Activated B cell treated with CpG ODN at 0.5 μM for 24 hours (primary cell): Measurements from ENCODE around the gene MCRIP1. TPM values are rescaled to one million over a fixed set of nuclear protein-coding genes. Genes with fewer than 3 reads are reported as not detected.

ENCODE experiments used
- ATAC-seq: fragments of 200-7000 bp; cut with Tn5 transposase; one replicate; pipeline ENCODE4 v1.10.0; 2021; ENCODE audit warnings: low read depth, mild to moderate bottlenecking, moderate library complexity
- CTCF ChIA-PET: fragments of 350-600 bp; sonication (Branson Sonifier 250); formaldehyde crosslinking; loops from one replicate; lab custom pipeline; 2021; ENCODE audit warnings: antibody characterized with exemption; lab: Charles Lee
- POLR2A ChIA-PET: fragments of 350-600 bp; sonication (Branson Sonifier 250); formaldehyde crosslinking; loops from one replicate; lab custom pipeline; 2021; ENCODE audit warnings: antibody characterized with exemption; lab: Charles Lee
- DNase-seq: peaks from one replicate; pipeline ENCODE4 v3.0.0; 2022
- H3K27ac Mint-ChIP-seq: one replicate; pipeline ENCODE4 v1.8.0; 2020; ENCODE audit warnings: mixed read lengths
- H3K27me3 Mint-ChIP-seq: one replicate; pipeline ENCODE4 v1.8.0; 2021; ENCODE audit warnings: mixed read lengths
- H3K36me3 Mint-ChIP-seq: one replicate; pipeline ENCODE4 v1.8.0; 2021; ENCODE audit warnings: low read depth, mixed read lengths
- H3K4me1 Mint-ChIP-seq: one replicate; pipeline ENCODE4 v1.8.0; 2021; ENCODE audit warnings: mixed read lengths
- H3K4me3 Mint-ChIP-seq: one replicate; pipeline ENCODE4 v1.8.0; 2020; ENCODE audit warnings: mild to moderate bottlenecking, mixed read lengths
- H3K9me3 Mint-ChIP-seq: one replicate; pipeline ENCODE4 v1.8.0; 2020; ENCODE audit warnings: mixed read lengths
- CTCF ChIP-seq: fragments of 200-600 bp; IDR thresholded peaks from one replicate; pipeline ENCODE4 v1.8.0; 2022; ENCODE audit warnings: antibody characterized with exemption, mild to moderate bottlenecking
- intact Hi-C: fragments of 100-400 bp; cut with micrococcal nuclease; formaldehyde crosslinking; loops from one replicate; pipeline ENCODE4 v1.15.1; 2024
- total RNA-seq: library from RNA; stranded (reverse); gene quantifications from 2 replicates; pipeline ENCODE4 v1.2.3, GENCODE V29; 2022

MCRIP1 gene
- total RNA-seq, 1 donor from 2014 or later = 75.0 TPM

GRCh38 chr17:81863123-81863675 is 30.1 kb upstream of the MCRIP1 start:
- ChIA-PET POLR2A (interaction anchor here (0.6 kb wide), 1 partner anchor 115 kb away, joined by 3 read pairs; no protein-coding TSS in a partner anchor), CTCF (no interaction called here)
- H3K27me3 Mint-ChIP-seq = no peaks in the 10 kb centered on the region
- H3K9me3 Mint-ChIP-seq = no peaks in the 10 kb centered on the region
- peak overlapping the region; percentile 19 for H3K4me3 Mint-ChIP-seq
- DNase-seq = no peak
- H3K4me1 Mint-ChIP-seq = peaks cover 38% of the 10 kb centered on the region
- H3K27ac Mint-ChIP-seq = no peak overlapping the region
- H3K36me3 Mint-ChIP-seq = peaks cover 33% of the 10 kb centered on the region
- intact Hi-C loops = loop anchor here (10.0 kb wide), 1 partner anchor 348 kb away; the partner anchor contains the start of gene ACTG1
- TF ChIP-seq CTCF = no peak
- no peak for ATAC-seq

DNA sequence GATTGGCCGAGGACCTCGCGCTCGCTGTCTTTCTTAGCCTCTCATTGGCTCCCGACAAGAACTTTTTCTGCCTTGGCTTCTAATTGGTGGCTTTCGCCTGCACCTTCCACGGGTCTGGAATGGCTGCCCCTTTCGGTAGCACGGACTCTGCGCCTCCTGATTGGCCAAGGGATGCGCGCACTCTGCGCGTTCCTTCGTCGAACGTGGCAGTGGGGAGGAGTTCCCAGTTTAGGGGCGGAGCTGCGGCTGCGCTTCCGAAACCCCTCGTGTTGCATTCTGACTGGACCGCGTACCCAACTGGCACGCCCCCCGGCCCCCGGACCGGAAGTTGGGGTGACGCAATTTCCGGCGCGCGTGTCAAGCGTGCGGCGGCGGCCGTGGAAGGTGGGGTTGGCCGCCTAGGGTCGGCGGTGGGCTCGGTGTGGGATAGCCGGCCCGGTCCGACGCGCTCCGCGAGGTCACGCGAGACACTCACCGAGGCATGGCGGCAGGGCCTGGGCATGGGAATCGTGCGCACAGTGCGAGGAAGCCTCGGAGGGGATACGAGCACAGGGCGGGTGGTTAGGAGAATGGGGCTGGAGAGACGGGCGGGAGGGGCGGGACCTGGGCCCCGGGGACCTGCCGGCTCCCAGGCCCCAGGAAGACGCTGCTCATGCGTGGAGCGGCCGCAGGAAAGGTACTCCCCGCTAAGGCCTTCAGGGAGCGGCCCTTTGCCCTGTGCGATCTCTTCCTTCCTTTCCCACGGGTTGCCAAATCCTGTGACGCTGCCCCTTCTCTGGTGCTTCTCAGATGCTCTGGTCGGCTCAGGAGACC is 27.9 kb upstream of the MCRIP1 start:
- peaks cover 33% of the 10 kb centered on the region for H3K36me3 Mint-ChIP-seq
- H3K27ac Mint-ChIP-seq = peak overlapping the region; percentile 94
- TF ChIP-seq CTCF = no peak
- H3K4me1 Mint-ChIP-seq = peaks cover 30% of the 10 kb centered on the region
- no peaks in the 10 kb centered on the region for H3K27me3 Mint-ChIP-seq
- ATAC-seq (peak; percentile 90), DNase-seq (peak; percentile 100)
- CTCF ChIA-PET = no interaction called here
- no peaks in the 10 kb centered on the region for H3K9me3 Mint-ChIP-seq
- POLR2A ChIA-PET = interaction anchor here (0.6 to 3.9 kb wide), 19 partner anchors 10 to 1596 kb away, joined by 3 to 77 read pairs (median 5); partner anchors contain the start of genes ACTG1, ALYREF, ANAPC11 and ARHGDIA
- intact Hi-C loops = loop anchor here (1.0 to 10.0 kb wide), 14 partner anchors 10 to 346 kb away; partner anchors contain the start of genes ACTG1, ALYREF, ANAPC11 and ARHGDIA
- H3K4me3 Mint-ChIP-seq = peak overlapping the region; percentile 89

GRCh38 chr17:81859906-81860755 is 27.0 kb upstream of the MCRIP1 start, which contains the start of gene P4HB:
Gene P4HB, minus strand, starts transcription at chr17:81860535. Its CDS starts 64 bp downstream, at chr17:81860471.
- intact Hi-C loops = loop anchor here (1.0 to 10.0 kb wide), 12 partner anchors 31 to 345 kb away; partner anchors contain the start of genes ACTG1, ALYREF, ANAPC11 and ARL16
- no peak for ATAC-seq
- TF ChIP-seq CTCF = no peak
- POLR2A ChIA-PET = interaction anchor here (0.6 to 3.9 kb wide), 18 partner anchors 11 to 594 kb away, joined by 3 to 77 read pairs (median 6); partner anchors contain the start of genes ACTG1, ARHGDIA, ARL16 and DCXR
- H3K36me3 Mint-ChIP-seq = peaks cover 41% of the 10 kb centered on the region
- peaks cover 30% of the 10 kb centered on the region for H3K4me1 Mint-ChIP-seq
- peak; percentile 88 for DNase-seq
- H3K27me3 Mint-ChIP-seq = no peaks in the 10 kb centered on the region
- no peaks in the 10 kb centered on the region for H3K9me3 Mint-ChIP-seq
- H3K4me3 Mint-ChIP-seq = peak within 1 kb of the TSS; percentile 89
- peak within 1 kb of the TSS; percentile 94 for H3K27ac Mint-ChIP-seq
- CTCF ChIA-PET = no interaction called here

- ChIA-PET POLR2A (interaction anchor here (0.6 to 3.9 kb wide), 6 partner anchors 10 to 306 kb away, joined by 3 to 77 read pairs (median 4); partner anchors contain the start of genes ARHGDIA, ARL16, HGS and MAFG), CTCF (no interaction called here)
- H3K27me3 Mint-ChIP-seq = no peaks in the 10 kb centered on the region
- TF ChIP-seq CTCF = no peak
- intact Hi-C loops = no loop called here
- peak overlapping the region; percentile 70 for H3K27ac Mint-ChIP-seq
- DNase-seq (no peak), ATAC-seq (no peak)
- peaks cover 49% of the 10 kb centered on the region for H3K36me3 Mint-ChIP-seq
- peak overlapping the region; percentile 82 for H3K4me3 Mint-ChIP-seq
- no peaks in the 10 kb centered on the region for H3K9me3 Mint-ChIP-seq
- H3K4me1 Mint-ChIP-seq = peaks cover 30% of the 10 kb centered on the region
Measured at GRCh38 chr17:81858967-81859905, 26.1 kb upstream of the MCRIP1 start.
